Testis (tissue), 2 donors: ENCODE results near the gene COL4A3.

Experiments used
- POLR2A ChIP-seq: fragments of 450-650 bp; IDR thresholded peaks from one replicate; pipeline ENCODE4 v1.6.1; 2017; ENCODE audit warnings: antibody characterized with exemption, mild to moderate bottlenecking, moderate library complexity
- TF ChIP-seq, protein P1 (sequence below), 3 experiments: fragments of 450-650 bp in 2 of 3; fragments of 200-600 bp in 1 of 3; sonication (generic) in 1 of 3; IDR thresholded peaks; one replicate each; pipeline ENCODE4 v1.5.1; 2016 to 2019; ENCODE audit warnings: antibody characterized with exemption in 3 of 3, mild to moderate bottlenecking in 2 of 3, moderate library complexity in 1 of 3

DNA sequence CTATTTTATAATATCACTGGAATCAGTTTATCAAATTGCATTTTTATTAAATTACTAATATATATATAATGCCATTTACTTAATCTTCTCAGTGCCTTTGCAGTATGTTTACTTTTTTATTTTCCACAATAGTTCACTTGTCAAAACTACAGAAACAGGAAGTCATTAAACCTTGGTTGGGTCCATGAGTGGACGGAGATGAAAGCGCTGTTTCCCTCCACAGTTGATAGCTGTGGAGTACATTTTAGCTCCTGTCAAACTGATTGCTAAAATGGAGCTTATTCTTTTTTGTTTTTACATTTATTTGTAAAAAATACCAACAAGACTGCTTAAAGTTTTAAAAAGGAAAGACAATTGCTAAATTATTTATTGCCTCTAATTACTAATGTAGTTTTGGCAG is 179.8 kb downstream of the COL4A3 start:
- TF ChIP-seq, protein P1, sequence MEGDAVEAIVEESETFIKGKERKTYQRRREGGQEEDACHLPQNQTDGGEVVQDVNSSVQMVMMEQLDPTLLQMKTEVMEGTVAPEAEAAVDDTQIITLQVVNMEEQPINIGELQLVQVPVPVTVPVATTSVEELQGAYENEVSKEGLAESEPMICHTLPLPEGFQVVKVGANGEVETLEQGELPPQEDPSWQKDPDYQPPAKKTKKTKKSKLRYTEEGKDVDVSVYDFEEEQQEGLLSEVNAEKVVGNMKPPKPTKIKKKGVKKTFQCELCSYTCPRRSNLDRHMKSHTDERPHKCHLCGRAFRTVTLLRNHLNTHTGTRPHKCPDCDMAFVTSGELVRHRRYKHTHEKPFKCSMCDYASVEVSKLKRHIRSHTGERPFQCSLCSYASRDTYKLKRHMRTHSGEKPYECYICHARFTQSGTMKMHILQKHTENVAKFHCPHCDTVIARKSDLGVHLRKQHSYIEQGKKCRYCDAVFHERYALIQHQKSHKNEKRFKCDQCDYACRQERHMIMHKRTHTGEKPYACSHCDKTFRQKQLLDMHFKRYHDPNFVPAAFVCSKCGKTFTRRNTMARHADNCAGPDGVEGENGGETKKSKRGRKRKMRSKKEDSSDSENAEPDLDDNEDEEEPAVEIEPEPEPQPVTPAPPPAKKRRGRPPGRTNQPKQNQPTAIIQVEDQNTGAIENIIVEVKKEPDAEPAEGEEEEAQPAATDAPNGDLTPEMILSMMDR (IDR thresholded peaks at IDR 0.05), result no peak
- TF ChIP-seq POLR2A, result no peak
